ENCODE measurements around the gene FIGN.

Gene FIGN

GRCh38 chr2:163687217-163687616 lies 48.6 kb downstream of the FIGN start:
- Histone ChIP-seq H3K27ac (no peak overlapping the region), H3K4me3 (no peak overlapping the region)
- DNase-seq (ENCODE audit: low spot score) = no peak
- TF ChIP-seq CTCF (IDR thresholded peaks at IDR 0.05) = no peak

GRCh38 chr2:163686289-163686688 lies 49.5 kb downstream of the FIGN start:
- Histone ChIP-seq H3K27ac (no peak overlapping the region), H3K4me3 (no peak overlapping the region)
- TF ChIP-seq CTCF (IDR thresholded peaks at IDR 0.05) = no peak
- DNase-seq (ENCODE audit: low spot score) = no peak

- TF ChIP-seq CTCF (IDR thresholded peaks at IDR 0.05) = no peak
- no peak for DNase-seq (ENCODE audit: low spot score)
- no peak overlapping the region for H3K4me3 ChIP-seq
- H3K27ac ChIP-seq = no peak overlapping the region
These were observed 53.1 kb downstream of the FIGN start for GRCh38 chr2:163682695-163683094.

- Histone ChIP-seq H3K4me3 (no peak overlapping the region), H3K27ac (peak overlapping the region; percentile 14 to 31)
- DNase-seq (ENCODE audit: low spot score) = no peak
- TF ChIP-seq CTCF (IDR thresholded peaks at IDR 0.05) = no peak
These were observed 54.1 kb downstream of the FIGN start for GRCh38 chr2:163681745-163682144.

- no peak overlapping the region for H3K27ac ChIP-seq
- no peak for DNase-seq (ENCODE audit: low spot score)
- TF ChIP-seq CTCF (IDR thresholded peaks at IDR 0.05) = no peak
- no peak overlapping the region for H3K4me3 ChIP-seq
These were observed 60.4 kb downstream of the FIGN start for GRCh38 chr2:163675388-163675787.

- H3K27ac ChIP-seq = no peak overlapping the region
These were observed 62.3 kb downstream of the FIGN start for GRCh38 chr2:163673522-163673921.

GRCh38 chr2:163670929-163671328 lies 64.9 kb downstream of the FIGN start:
- no peak for TF ChIP-seq CTCF (IDR thresholded peaks at IDR 0.05)
- H3K27ac ChIP-seq = no peak overlapping the region
- H3K4me3 ChIP-seq = no peak overlapping the region
- DNase-seq (ENCODE audit: low spot score) = no peak

More at GRCh38 chr2:163673522-163673921, 62.3 kb downstream of the FIGN start:
- no peak overlapping the region for H3K4me3 ChIP-seq
- no peak for TF ChIP-seq CTCF (IDR thresholded peaks at IDR 0.05)
- no peak for DNase-seq (ENCODE audit: low spot score)
